VCaP (cell line): ENCODE data around the gene C19orf85.

ENCODE experiments used
- H3K27ac ChIP-seq: fragments of 450-650 bp; 2 replicates; pipeline ENCODE4 v1.5.1; 2017
- CTCF ChIP-seq: fragments of 450-650 bp; conservative IDR thresholded peaks from 2 replicates; pipeline ENCODE4 v1.5.1; 2017; ENCODE audit warnings: mild to moderate bottlenecking, moderate library complexity

The C19orf85 gene

GRCh38 chr19:55484593-55485438 lies 20.3 kb upstream of the C19orf85 start, which contains the start of gene NAT14:
Gene NAT14 (plus strand): TSS chr19:55485188. CDS start chr19:55485709, 521 bp downstream.
- peak within 1 kb of the TSS; percentile 82 for H3K27ac ChIP-seq
- no peak for TF ChIP-seq CTCF

- peak overlapping the region; percentile 82; the same call in 1 of the 2 replicates for H3K27ac ChIP-seq
Observed at GRCh38 chr19:55483706-55484592, 19.4 kb upstream of the C19orf85 start.

GRCh38 chr19:55482967-55483705 lies 18.6 kb upstream of the C19orf85 start:
- no peak for TF ChIP-seq CTCF
- no peak overlapping the region for H3K27ac ChIP-seq

More at GRCh38 chr19:55483706-55484592, 19.4 kb upstream of the C19orf85 start:
- TF ChIP-seq CTCF = no peak

GRCh38 chr19:55482156-55482961 lies 17.8 kb upstream of the C19orf85 start:
- no peak overlapping the region for H3K27ac ChIP-seq
- TF ChIP-seq CTCF = no peak

- no peak overlapping the region for H3K27ac ChIP-seq
- no peak for TF ChIP-seq CTCF
Observed at GRCh38 chr19:55481794-55482155, 17.2 kb upstream of the C19orf85 start.

GRCh38 chr19:55481148-55481793 lies 16.7 kb upstream of the C19orf85 start:
- TF ChIP-seq CTCF = no peak
- no peak overlapping the region for H3K27ac ChIP-seq
